K562 (cell line): ENCODE measurements around the gene AKAP6. TPM values are rescaled to one million over a fixed set of nuclear protein-coding genes. Genes with fewer than 3 reads are reported as not detected.

ENCODE experiments used
- ATAC-seq: fragments of 200-7000 bp; cut with Tn5 transposase; 3 replicates; pipeline ENCODE4 v1.9.1; 2020; ENCODE audit warnings: moderate library complexity
- BruUV-seq: library from RNA; stranded (reverse); fragments of 400-500 nt; replicated peaks from 2 replicates; lab custom pipeline; 2021; lab: Mats Ljungman, UMichigan
- CTCF ChIA-PET: fragments of 300-600 bp; formaldehyde crosslinking; extraction: SDS; loops from one replicate; lab custom pipeline; 2021; ENCODE audit warnings: low intra/inter-chr PET ratio; lab: Yijun Ruan, JAX
- POLR2A ChIA-PET: fragments of 300-600, 350-650 bp; sonication (Branson Sonifier 250); formaldehyde crosslinking; extraction: SDS; loops from one replicate; lab custom pipeline; 2021; ENCODE audit warnings: antibody characterized with exemption, inconsistent platforms; lab: Yijun Ruan, JAX
- DNase-seq, 4 experiments: peaks; one replicate each; pipeline versions ENCODE4 v3.0.0 to v3.0.0-alpha.2; 2011 to 2018; ENCODE audit warnings: low spot score in 3 of 4, mixed read lengths in 3 of 4; ENCODE audit errors: extremely low read depth in 1 of 4
- FAIRE-seq: peaks from 2 replicates; lab custom pipeline; 2011; peaks lifted over from hg19 to GRCh38; lab: Jason Lieb, UNC
- H2AFZ ChIP-seq: 2 replicates; pipeline ENCODE4 v1.6.0; 2011; ENCODE audit warnings: low read depth, low read length, control low read depth, inconsistent platforms
- H3K27ac ChIP-seq: fragments of 200-600 bp; 3 replicates; pipeline ENCODE4 v1.8.0; 2011; ENCODE audit warnings: low read depth, mild to moderate bottlenecking, control low read depth, inconsistent platforms, low read length, moderate library complexity, mixed read lengths; ENCODE audit errors: extremely low read depth
- H3K27me3 ChIP-seq, 2 experiments: fragments of 300-600 bp in 1 of 2; 2 replicates in 1 of 2; 3 replicates in 1 of 2; pipeline versions ENCODE4 v1.6.0 to v1.8.0; 2011; ENCODE audit warnings: inconsistent platforms in 2 of 2, low read length in 2 of 2, mild to moderate bottlenecking in 1 of 2, mixed read lengths in 1 of 2, moderate library complexity in 1 of 2; ENCODE audit not compliant: control insufficient read depth in 2 of 2, insufficient read depth in 2 of 2
- H3K36me3 ChIP-seq: fragments of 300-600 bp; 3 replicates; pipeline ENCODE4 v1.8.0; 2011; ENCODE audit warnings: mild to moderate bottlenecking, low read length, inconsistent platforms; ENCODE audit not compliant: control insufficient read depth, insufficient read depth
- H3K4me1 ChIP-seq, 2 experiments: fragments of 200-600 bp in 1 of 2; replicated peaks in 1 of 2; 2 replicates in 1 of 2; 3 replicates in 1 of 2; pipeline versions ENCODE4 v1.5.1 to v1.8.0; 2011; ENCODE audit warnings: inconsistent platforms in 2 of 2, low read length in 2 of 2, mild to moderate bottlenecking in 1 of 2, mixed read lengths in 1 of 2, moderate library complexity in 1 of 2; ENCODE audit not compliant: control insufficient read depth in 2 of 2, insufficient read depth in 2 of 2
- H3K4me2 ChIP-seq: 2 replicates; pipeline ENCODE4 v1.6.1; 2011; ENCODE audit warnings: low read length, control low read depth, inconsistent platforms, mixed read lengths; ENCODE audit not compliant: insufficient read depth
- H3K4me3 ChIP-seq: fragments of 200-600 bp; sonication (generic), shearing (Covaris generic); 2 replicates; pipeline ENCODE4 v1.5.1; 2016; ENCODE audit warnings: control low read depth, inconsistent platforms
- H3K79me2 ChIP-seq: fragments of 200-600 bp; 3 replicates; pipeline ENCODE4 v1.8.0; 2011; ENCODE audit warnings: low read length, inconsistent platforms; ENCODE audit not compliant: control insufficient read depth, insufficient read depth
- H3K9ac ChIP-seq, 2 experiments: 2 replicates each; pipeline versions ENCODE4 v1.6.0 to v1.6.1; 2011; ENCODE audit warnings: low read depth in 2 of 2, low read length in 2 of 2, control low read depth in 1 of 2, inconsistent platforms in 1 of 2, mild to moderate bottlenecking in 1 of 2, mixed read lengths in 1 of 2; ENCODE audit not compliant: insufficient read depth in 1 of 2
- H3K9me1 ChIP-seq: one replicate; pipeline ENCODE4 v1.6.0; 2011; ENCODE audit warnings: inconsistent platforms, mild to moderate bottlenecking, low read length, moderate library complexity; ENCODE audit not compliant: control insufficient read depth, insufficient read depth
- H3K9me3 ChIP-seq: replicated peaks from 2 replicates; pipeline ENCODE4 v1.5.1; 2011; ENCODE audit warnings: low read depth, low read length, inconsistent platforms; ENCODE audit not compliant: control insufficient read depth, insufficient read depth
- H4K20me1 ChIP-seq: replicated peaks from 2 replicates; pipeline ENCODE4 v1.6.1; 2011; ENCODE audit warnings: low read length, inconsistent platforms, mixed read lengths; ENCODE audit not compliant: control insufficient read depth, insufficient read depth
- CXXC5 ChIP-seq: fragments of 250-450 bp; sonication (Bioruptor Pico); IDR thresholded peaks from 2 replicates; pipeline ENCODE4 v1.8.0; 2022; ENCODE audit warnings: inconsistent platforms, mild to moderate bottlenecking, moderate library complexity
- E2F1 ChIP-seq: sonication (generic); formaldehyde crosslinking; IDR thresholded peaks from 2 replicates; pipeline ENCODE4 v1.8.1; 2023; ENCODE audit warnings: mild to moderate bottlenecking, missing genetic modification reagents, moderate library complexity
- FOXA3 ChIP-seq, 2 experiments: fragments of 450-650 bp in 1 of 2; sonication (generic) in 1 of 2; formaldehyde crosslinking; IDR thresholded peaks in 1 of 2; conservative IDR thresholded peaks in 1 of 2; 2 replicates each; pipeline versions ENCODE4 v1.4.0 to v1.8.0; 2020 to 2022; ENCODE audit warnings: mild to moderate bottlenecking in 2 of 2, missing genetic modification reagents in 1 of 2
- HEY1 ChIP-seq: fragments of 250-450 bp; sonication (Bioruptor Pico); IDR thresholded peaks from 2 replicates; pipeline ENCODE4 v1.5.0; 2020; ENCODE audit warnings: mild to moderate bottlenecking, moderate library complexity, borderline replicate concordance
- HLTF ChIP-seq: fragments of 450-650 bp; IDR thresholded peaks from 2 replicates; pipeline ENCODE4 v1.6.1; 2016
- MTA1 ChIP-seq: fragments of 450-650 bp; IDR thresholded peaks from 2 replicates; pipeline ENCODE4 v1.6.1; 2017; ENCODE audit warnings: borderline replicate concordance
- NR2C2 ChIP-seq, 2 experiments: fragments of 200-800 bp in 1 of 2; sonication (Bioruptor generic) in 1 of 2; sonication (generic) in 1 of 2; formaldehyde crosslinking in 1 of 2; IDR thresholded peaks; 2 replicates each; pipeline versions ENCODE4 v1.6.1 to v1.8.0; 2016 to 2022; ENCODE audit warnings: mild to moderate bottlenecking in 1 of 2, missing compliant biosample characterization in 1 of 2, missing genetic modification characterization in 1 of 2, missing genetic modification reagents in 1 of 2
- PHTF2 ChIP-seq: fragments of 250-450 bp; sonication (Bioruptor Pico); IDR thresholded peaks from 2 replicates; pipeline ENCODE4 v1.5.0; 2021; ENCODE audit warnings: mild to moderate bottlenecking
- SMAD2 ChIP-seq: fragments of 150-350 bp; IDR thresholded peaks from 2 replicates; pipeline ENCODE4 v1.6.1; 2014; ENCODE audit warnings: low read depth, mild to moderate bottlenecking, low read length
- SRSF1 ChIP-seq: fragments of 200-400 bp; formaldehyde crosslinking; IDR thresholded peaks from 2 replicates; pipeline ENCODE4 v1.6.1; 2017; ENCODE audit warnings: mild to moderate bottlenecking, low read depth, low read length, moderate library complexity
- STAG1 ChIP-seq: sonication (generic); formaldehyde crosslinking; IDR thresholded peaks from 2 replicates; pipeline ENCODE4 v1.5.0; 2020; ENCODE audit warnings: missing genetic modification reagents, borderline replicate concordance
- YY1 ChIP-seq, 3 experiments: IDR thresholded peaks; 2 replicates each; pipeline ENCODE4 v1.6.1; 2011; ENCODE audit warnings: low read length in 2 of 3, mild to moderate bottlenecking in 2 of 3, moderate library complexity in 2 of 3, borderline replicate concordance in 1 of 3, control low read depth in 1 of 3, low read depth in 1 of 3; ENCODE audit not compliant: insufficient read depth in 3 of 3, insufficient replicate concordance in 2 of 3, control insufficient read depth in 1 of 3, insufficient read length in 1 of 3; ENCODE audit errors: extremely low read depth in 1 of 3
- ZFP36 ChIP-seq: fragments of 150-350 bp; IDR thresholded peaks from 2 replicates; pipeline ENCODE4 v1.6.1; 2018; ENCODE audit warnings: low read length, low read depth; ENCODE audit not compliant: partially characterized antibody
- WGBS: fragments of 100-300 bp; shearing (Covaris generic); methylation state at CpG from one replicate; pipeline ENCODE4 v1.1.6; 2016; ENCODE audit warnings: low coverage, mixed read lengths; ENCODE audit not compliant: insufficient coverage; ENCODE audit errors: missing lambda C conversion rate; 5-methylcytosine and 5-hydroxymethylcytosine counted together
- in situ Hi-C: fragments of 300-500 bp; cut with MboI; formaldehyde crosslinking; loops from 4 replicates; pipeline ENCODE4 v1.15.0; 2018; ENCODE audit warnings: inconsistent platforms, mixed read lengths
- intact Hi-C: fragments of 100-400 bp; cut with micrococcal nuclease; formaldehyde crosslinking; loops from 2 replicates; pipeline ENCODE4 v1.14.2; 2022
- polyA plus RNA-seq, 8 experiments: library from polyadenylated mRNA; depleted of rRNA in 4 of 8; stranded (reverse) in 5 of 8; unstranded in 3 of 8; fragments of >200 nt; fragmentation: Nextera tagmentation in 2 of 8; fragmentation: Illumina TruSeq in 1 of 8; extraction: Ambion mirVana in 2 of 8; extraction: Trizol in 1 of 8; gene quantifications; 2 replicates each; pipeline versions ENCODE4 v1.2.1 to v1.2.3, GENCODE V29; 2011 to 2014; ENCODE audit warnings: inconsistent platforms in 1 of 8, missing spikeins in 1 of 8
- total RNA-seq, 7 experiments: library from RNA; depleted of rRNA in 6 of 7; stranded (reverse); fragments of >200 nt in 6 of 7; fragmentation: Illumina TruSeq in 2 of 7; extraction: Trizol in 2 of 7; gene quantifications; 2 replicates each; pipeline versions ENCODE4 v1.2.1 to v1.2.3, GENCODE V29; 2011 to 2021; ENCODE audit warnings: low replicate concordance in 1 of 7
- TF ChIP-seq, protein P1 (sequence below): IDR thresholded peaks from 2 replicates; pipeline ENCODE4 v1.6.1; 2011; ENCODE audit not compliant: insufficient read length; ENCODE audit errors: extremely low read depth

AKAP6 gene
- total and polyA plus RNA-seq, 9 of the 15 experiments (the other 6 are each of a cell fraction or from before 2014, with no cell fraction given) = 0.03 to 1.7 (median 0.48) TPM

GRCh38 chr14:32809255-32809654, 480.2 kb downstream of the AKAP6 start:
- BruUV-seq = no TSS peak
- DNase-seq = no peak
- FAIRE-seq = no peak
- Histone ChIP-seq H3K9ac (no peak overlapping the region), H3K27ac (no peak overlapping the region), H3K27me3 (no peaks in the 10 kb centered on the region), H2AFZ (no peak overlapping the region), H3K36me3 (no peaks in the 10 kb centered on the region), H3K4me1 (no peaks in the 10 kb centered on the region), H4K20me1 (no peaks in the 10 kb centered on the region), H3K9me3 (no peaks in the 10 kb centered on the region), H3K79me2 (no peaks in the 10 kb centered on the region), H3K4me3 (no peak overlapping the region), H3K9me1 (no peaks in the 10 kb centered on the region), H3K4me2 (no peak overlapping the region)
- WGBS = 0% methylated on average over 2 of the region's 2 CpGs
- ChIA-PET POLR2A (no interaction called here), CTCF (no interaction called here)
- no peak for TF ChIP-seq MTA1
- no peak for TF ChIP-seq CXXC5
- in situ Hi-C loops (no loop called here), intact Hi-C loops (no loop called here)
- no peak for ATAC-seq

GRCh38 chr14:32813401-32813800, 484.3 kb downstream of the AKAP6 start:
- Histone ChIP-seq H3K9ac (no peak overlapping the region), H4K20me1 (no peaks in the 10 kb centered on the region), H3K4me1 (no peaks in the 10 kb centered on the region), H3K27ac (no peak overlapping the region), H3K4me2 (no peak overlapping the region), H3K9me1 (no peaks in the 10 kb centered on the region), H3K36me3 (no peaks in the 10 kb centered on the region), H3K9me3 (no peaks in the 10 kb centered on the region), H3K4me3 (no peak overlapping the region), H3K27me3 (no peaks in the 10 kb centered on the region), H3K79me2 (no peaks in the 10 kb centered on the region), H2AFZ (no peak overlapping the region)
- no TSS peak for BruUV-seq
- DNase-seq = no peak
- FAIRE-seq = no peak
- no peak for ATAC-seq
- ChIA-PET POLR2A (no interaction called here), CTCF (no interaction called here)
- WGBS = 0% methylated on average over 3 of the region's 4 CpGs
- intact Hi-C loops = no loop called here
- in situ Hi-C loops = no loop called here
- TF ChIP-seq E2F1 (CRISPR knock-in tag) = no peak
- TF ChIP-seq NR2C2 (CRISPR knock-in tag; IDR thresholded peaks at IDR 0.05) = no peak
- TF ChIP-seq NR2C2 (tag; IDR thresholded peaks at IDR 0.05) = no peak
- TF ChIP-seq HLTF = no peak
- no peak for TF ChIP-seq HEY1
- no peak for TF ChIP-seq YY1 (IDR thresholded peaks at IDR 0.05; ENCODE audit: borderline replicate concordance in 1 of 3, control insufficient read depth in 1 of 3, extremely low read depth in 1 of 3, insufficient read depth in 3 of 3, insufficient read length in 1 of 3, insufficient replicate concordance in 2 of 3, low read depth in 1 of 3, low read length in 2 of 3)
- TF ChIP-seq SRSF1 = no peak
- TF ChIP-seq, protein P1, sequence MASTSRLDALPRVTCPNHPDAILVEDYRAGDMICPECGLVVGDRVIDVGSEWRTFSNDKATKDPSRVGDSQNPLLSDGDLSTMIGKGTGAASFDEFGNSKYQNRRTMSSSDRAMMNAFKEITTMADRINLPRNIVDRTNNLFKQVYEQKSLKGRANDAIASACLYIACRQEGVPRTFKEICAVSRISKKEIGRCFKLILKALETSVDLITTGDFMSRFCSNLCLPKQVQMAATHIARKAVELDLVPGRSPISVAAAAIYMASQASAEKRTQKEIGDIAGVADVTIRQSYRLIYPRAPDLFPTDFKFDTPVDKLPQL = no peak
- no peak for TF ChIP-seq SMAD2
- no peak for TF ChIP-seq PHTF2 (CRISPR knock-in tag)
- TF ChIP-seq FOXA3 (CRISPR knock-in tag; conservative IDR thresholded peaks at IDR 0.05 in 1 of 2, IDR thresholded peaks at IDR 0.05 in 1 of 2) = no peak
- no peak for TF ChIP-seq ZFP36
- TF ChIP-seq STAG1 = no peak
